A673 (cell line): Measurements from ENCODE around the gene MT3.

Experiments used
- CTCF ChIP-seq: fragments of 300-800, 200-600 bp; sonication (generic); conservative IDR thresholded peaks from 2 replicates; pipeline ENCODE4 v1.5.1; 2017; ENCODE audit warnings: low read depth, mild to moderate bottlenecking, antibody characterized with exemption, low read length, moderate library complexity, mixed read lengths
- EZH2 ChIP-seq: fragments of 200-600 bp; sonication (generic); IDR thresholded peaks from 2 replicates; pipeline ENCODE4 v1.6.1; 2017; ENCODE audit warnings: borderline replicate concordance, low read depth, mild to moderate bottlenecking, mixed read lengths, antibody characterized with exemption, low read length; ENCODE audit not compliant: poor library complexity, severe bottlenecking

DNA sequence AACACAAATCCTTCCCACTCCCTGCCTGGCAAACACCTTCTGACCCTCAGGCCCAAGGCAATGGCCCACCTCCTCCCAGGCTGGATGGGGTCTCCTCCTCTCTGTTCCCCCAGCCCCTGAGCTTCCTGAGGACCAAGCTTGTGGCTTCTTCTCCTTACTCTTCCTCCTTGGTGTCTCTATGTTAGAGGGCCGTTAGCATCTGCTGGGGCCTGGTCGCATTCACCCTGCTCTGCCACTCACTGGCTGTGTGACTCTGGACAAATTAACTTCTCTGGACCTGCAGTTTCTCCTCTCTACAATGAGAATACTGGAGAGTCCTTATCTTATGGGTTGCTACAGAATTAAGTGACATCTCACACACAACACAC, 18.3 kb downstream of the MT3 start:
- TF ChIP-seq CTCF (no peak), EZH2 (no peak)
